Upper lobe of left lung (tissue), 4 donors: Measurements from ENCODE around the gene VGLL1.

Experiments used
- CTCF ChIP-seq, 6 experiments: fragments of 450-650 bp in 4 of 6; fragments of 200-600 bp in 2 of 6; sonication (generic) in 2 of 6; IDR thresholded peaks; one replicate each; pipeline ENCODE4 v1.5.1; 2016 to 2019; ENCODE audit warnings: antibody characterized with exemption in 6 of 6
- POLR2A ChIP-seq, 4 donors: fragments of 450-650 bp; IDR thresholded peaks; one replicate each; pipeline ENCODE4 v1.5.1; 2016 to 2017; ENCODE audit warnings: antibody characterized with exemption in 4 of 4, mild to moderate bottlenecking in 2 of 4

GRCh38 chrX:136584545-136584944, 52.5 kb downstream of the VGLL1 start:
- TF ChIP-seq POLR2A (IDR thresholded peaks at IDR 0.05), result no peak
- TF ChIP-seq CTCF (IDR thresholded peaks at IDR 0.05), result no peak
